K562 (cell line): ENCODE results near the gene MEGF11. TPM values are rescaled to one million over a fixed set of nuclear protein-coding genes. Genes with fewer than 3 reads are reported as not detected.
A peak's percentile ranks its signal among the peaks of the same experiment; 100 is the strongest.

Experiments used
- ATAC-seq: fragments of 200-7000 bp; cut with Tn5 transposase; 3 replicates; pipeline ENCODE4 v1.9.1; 2020; ENCODE audit warnings: moderate library complexity
- BruUV-seq: library from RNA; stranded (reverse); fragments of 400-500 nt; replicated peaks from 2 replicates; lab custom pipeline; 2021; lab: Mats Ljungman, UMichigan
- CTCF ChIA-PET: fragments of 300-600 bp; formaldehyde crosslinking; extraction: SDS; loops from one replicate; lab custom pipeline; 2021; ENCODE audit warnings: low intra/inter-chr PET ratio; lab: Yijun Ruan, JAX
- POLR2A ChIA-PET: fragments of 300-600, 350-650 bp; sonication (Branson Sonifier 250); formaldehyde crosslinking; extraction: SDS; loops from one replicate; lab custom pipeline; 2021; ENCODE audit warnings: antibody characterized with exemption, inconsistent platforms; lab: Yijun Ruan, JAX
- DNase-seq, 4 experiments: peaks; one replicate each; pipeline versions ENCODE4 v3.0.0 to v3.0.0-alpha.2; 2011 to 2018; ENCODE audit warnings: low spot score in 3 of 4, mixed read lengths in 3 of 4; ENCODE audit errors: extremely low read depth in 1 of 4
- FAIRE-seq: peaks from 2 replicates; lab custom pipeline; 2011; peaks lifted over from hg19 to GRCh38; lab: Jason Lieb, UNC
- H2AFZ ChIP-seq: 2 replicates; pipeline ENCODE4 v1.6.0; 2011; ENCODE audit warnings: low read depth, low read length, control low read depth, inconsistent platforms
- H3K27ac ChIP-seq: fragments of 200-600 bp; 3 replicates; pipeline ENCODE4 v1.8.0; 2011; ENCODE audit warnings: low read depth, mild to moderate bottlenecking, control low read depth, inconsistent platforms, low read length, moderate library complexity, mixed read lengths; ENCODE audit errors: extremely low read depth
- H3K27me3 ChIP-seq, 2 experiments: fragments of 300-600 bp in 1 of 2; 2 replicates in 1 of 2; 3 replicates in 1 of 2; pipeline versions ENCODE4 v1.6.0 to v1.8.0; 2011; ENCODE audit warnings: inconsistent platforms in 2 of 2, low read length in 2 of 2, mild to moderate bottlenecking in 1 of 2, mixed read lengths in 1 of 2, moderate library complexity in 1 of 2; ENCODE audit not compliant: control insufficient read depth in 2 of 2, insufficient read depth in 2 of 2
- H3K36me3 ChIP-seq: fragments of 300-600 bp; 3 replicates; pipeline ENCODE4 v1.8.0; 2011; ENCODE audit warnings: mild to moderate bottlenecking, low read length, inconsistent platforms; ENCODE audit not compliant: control insufficient read depth, insufficient read depth
- H3K4me1 ChIP-seq, 2 experiments: fragments of 200-600 bp in 1 of 2; replicated peaks in 1 of 2; 2 replicates in 1 of 2; 3 replicates in 1 of 2; pipeline versions ENCODE4 v1.5.1 to v1.8.0; 2011; ENCODE audit warnings: inconsistent platforms in 2 of 2, low read length in 2 of 2, mild to moderate bottlenecking in 1 of 2, mixed read lengths in 1 of 2, moderate library complexity in 1 of 2; ENCODE audit not compliant: control insufficient read depth in 2 of 2, insufficient read depth in 2 of 2
- H3K4me2 ChIP-seq: 2 replicates; pipeline ENCODE4 v1.6.1; 2011; ENCODE audit warnings: low read length, control low read depth, inconsistent platforms, mixed read lengths; ENCODE audit not compliant: insufficient read depth
- H3K4me3 ChIP-seq: fragments of 200-600 bp; sonication (generic), shearing (Covaris generic); 2 replicates; pipeline ENCODE4 v1.5.1; 2016; ENCODE audit warnings: control low read depth, inconsistent platforms
- H3K79me2 ChIP-seq: fragments of 200-600 bp; 3 replicates; pipeline ENCODE4 v1.8.0; 2011; ENCODE audit warnings: low read length, inconsistent platforms; ENCODE audit not compliant: control insufficient read depth, insufficient read depth
- H3K9ac ChIP-seq, 2 experiments: 2 replicates each; pipeline versions ENCODE4 v1.6.0 to v1.6.1; 2011; ENCODE audit warnings: low read depth in 2 of 2, low read length in 2 of 2, control low read depth in 1 of 2, inconsistent platforms in 1 of 2, mild to moderate bottlenecking in 1 of 2, mixed read lengths in 1 of 2; ENCODE audit not compliant: insufficient read depth in 1 of 2
- H3K9me1 ChIP-seq: one replicate; pipeline ENCODE4 v1.6.0; 2011; ENCODE audit warnings: inconsistent platforms, mild to moderate bottlenecking, low read length, moderate library complexity; ENCODE audit not compliant: control insufficient read depth, insufficient read depth
- H3K9me3 ChIP-seq: replicated peaks from 2 replicates; pipeline ENCODE4 v1.5.1; 2011; ENCODE audit warnings: low read depth, low read length, inconsistent platforms; ENCODE audit not compliant: control insufficient read depth, insufficient read depth
- H4K20me1 ChIP-seq: replicated peaks from 2 replicates; pipeline ENCODE4 v1.6.1; 2011; ENCODE audit warnings: low read length, inconsistent platforms, mixed read lengths; ENCODE audit not compliant: control insufficient read depth, insufficient read depth
- NCOR1 ChIP-seq: fragments of 450-650 bp; IDR thresholded peaks from 2 replicates; pipeline ENCODE4 v1.6.1; 2016; ENCODE audit warnings: mild to moderate bottlenecking, moderate library complexity
- WGBS: fragments of 100-300 bp; shearing (Covaris generic); methylation state at CpG from one replicate; pipeline ENCODE4 v1.1.6; 2016; ENCODE audit warnings: low coverage, mixed read lengths; ENCODE audit not compliant: insufficient coverage; ENCODE audit errors: missing lambda C conversion rate; 5-methylcytosine and 5-hydroxymethylcytosine counted together
- in situ Hi-C: fragments of 300-500 bp; cut with MboI; formaldehyde crosslinking; loops from 4 replicates; pipeline ENCODE4 v1.15.0; 2018; ENCODE audit warnings: inconsistent platforms, mixed read lengths
- intact Hi-C: fragments of 100-400 bp; cut with micrococcal nuclease; formaldehyde crosslinking; loops from 2 replicates; pipeline ENCODE4 v1.14.2; 2022
- polyA plus RNA-seq, 8 experiments: library from polyadenylated mRNA; depleted of rRNA in 4 of 8; stranded (reverse) in 5 of 8; unstranded in 3 of 8; fragments of >200 nt; fragmentation: Nextera tagmentation in 2 of 8; fragmentation: Illumina TruSeq in 1 of 8; extraction: Ambion mirVana in 2 of 8; extraction: Trizol in 1 of 8; gene quantifications; 2 replicates each; pipeline versions ENCODE4 v1.2.1 to v1.2.3, GENCODE V29; 2011 to 2014; ENCODE audit warnings: inconsistent platforms in 1 of 8, missing spikeins in 1 of 8
- total RNA-seq, 7 experiments: library from RNA; depleted of rRNA in 6 of 7; stranded (reverse); fragments of >200 nt in 6 of 7; fragmentation: Illumina TruSeq in 2 of 7; extraction: Trizol in 2 of 7; gene quantifications; 2 replicates each; pipeline versions ENCODE4 v1.2.1 to v1.2.3, GENCODE V29; 2011 to 2021; ENCODE audit warnings: low replicate concordance in 1 of 7
- TF ChIP-seq, protein P1 (sequence below): IDR thresholded peaks from 2 replicates; pipeline ENCODE4 v1.6.1; 2016; ENCODE audit warnings: missing genetic modification characterization, missing compliant biosample characterization

The MEGF11 gene
- total and polyA plus RNA-seq, 9 of the 15 experiments (the other 6 are each of a cell fraction or from before 2014, with no cell fraction given), result 0.06 to 0.23 (median 0.20) TPM; not detected in 6

DNA sequence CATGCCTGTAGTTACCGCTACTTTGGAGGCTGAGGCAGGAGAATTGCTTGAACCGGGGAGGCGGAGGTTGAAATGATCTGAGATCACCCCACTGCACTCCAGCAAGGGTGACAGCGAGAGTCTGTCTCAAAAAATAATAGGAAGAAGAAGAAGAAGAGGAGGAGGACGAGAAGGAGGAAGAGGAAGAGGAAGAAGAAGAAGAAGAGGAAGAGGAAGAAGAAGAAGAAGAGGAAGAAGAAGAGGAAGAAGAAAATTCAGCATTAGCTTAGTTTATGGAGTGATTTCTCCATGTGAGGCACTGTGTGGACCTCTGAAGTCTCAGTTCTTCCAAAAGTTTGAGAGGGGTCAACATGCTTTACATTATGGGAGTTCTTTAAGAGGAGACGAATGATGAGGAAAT, 17.4 kb upstream of the MEGF11 start:
- ATAC-seq, result no peak
- no peak overlapping the region for H2AFZ ChIP-seq
- no TSS peak for BruUV-seq
- H3K27ac ChIP-seq, result no peak overlapping the region
- no peaks in the 10 kb centered on the region; the same call in 1 of the 2 replicates for H4K20me1 ChIP-seq
- TF ChIP-seq, protein P1, sequence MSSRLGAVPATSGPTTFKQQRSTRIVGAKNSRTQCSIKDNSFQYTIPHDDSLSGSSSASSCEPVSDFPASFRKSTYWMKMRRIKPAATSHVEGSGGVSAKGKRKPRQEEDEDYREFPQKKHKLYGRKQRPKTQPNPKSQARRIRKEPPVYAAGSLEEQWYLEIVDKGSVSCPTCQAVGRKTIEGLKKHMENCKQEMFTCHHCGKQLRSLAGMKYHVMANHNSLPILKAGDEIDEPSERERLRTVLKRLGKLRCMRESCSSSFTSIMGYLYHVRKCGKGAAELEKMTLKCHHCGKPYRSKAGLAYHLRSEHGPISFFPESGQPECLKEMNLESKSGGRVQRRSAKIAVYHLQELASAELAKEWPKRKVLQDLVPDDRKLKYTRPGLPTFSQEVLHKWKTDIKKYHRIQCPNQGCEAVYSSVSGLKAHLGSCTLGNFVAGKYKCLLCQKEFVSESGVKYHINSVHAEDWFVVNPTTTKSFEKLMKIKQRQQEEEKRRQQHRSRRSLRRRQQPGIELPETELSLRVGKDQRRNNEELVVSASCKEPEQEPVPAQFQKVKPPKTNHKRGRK (tag), result peak; percentile 76
- TF ChIP-seq NCOR1, result no peak
- TF ChIP-seq, all 486 proteins: peak for 1
- WGBS, result 43% methylated on average over 3 of the region's 6 CpGs
- Histone ChIP-seq H3K4me1 (peaks cover 10% of the 10 kb centered on the region in 2 experiments; a peak in 4 of 5 replicates), H3K79me2 (no peaks in the 10 kb centered on the region), H3K9me3 (no peaks in the 10 kb centered on the region), H3K9ac (no peak overlapping the region), H3K9me1 (peaks cover 4% of the 10 kb centered on the region), H3K4me3 (no peak overlapping the region), H3K4me2 (no peak overlapping the region), H3K36me3 (no peaks in the 10 kb centered on the region), H3K27me3 (no peaks in the 10 kb centered on the region; a peak in 2 of 5 replicates)
- intact Hi-C loops (no loop called here), in situ Hi-C loops (no loop called here)
- CTCF ChIA-PET, result no interaction called here
- POLR2A ChIA-PET, result no interaction called here
- DNase-seq (no peak), FAIRE-seq (no peak)
